IPS-NIHi7 (cell line): Measurements from ENCODE around the gene B3GLCT.
"Not testable (repeated sequence)": the region's sequence is repeated elsewhere in the genome, so short reads cannot be mapped to it uniquely, and the experiment has no call there.

Experiments
- DNase-seq: peaks from one replicate; pipeline ENCODE4 v3.0.0; 2012; ENCODE audit warnings: mixed read lengths; ENCODE audit errors: extremely low spot score

B3GLCT gene

GRCh38 chr13:31199849-31200636, at the start of gene B3GLCT:
B3GLCT (plus strand) TSS chr13:31199975; CDS start chr13:31200085, 110 bp downstream.
- peak; percentile 95 for DNase-seq

GRCh38 chr13:31150315-31150985, 49.3 kb upstream of the B3GLCT start:
- DNase-seq: no peak

- no peak for DNase-seq
Measured at GRCh38 chr13:31151837-31152236, 47.9 kb upstream of the B3GLCT start.

- no peak for DNase-seq
Measured at GRCh38 chr13:31154939-31155338, 44.8 kb upstream of the B3GLCT start.

- DNase-seq: no peak
Measured at GRCh38 chr13:31159306-31159705, 40.5 kb upstream of the B3GLCT start.

GRCh38 chr13:31160857-31161556, 38.8 kb upstream of the B3GLCT start:
- DNase-seq: peak; percentile 46

GRCh38 chr13:31161557-31162150, 38.1 kb upstream of the B3GLCT start, which contains the start of gene HSPH1:
HSPH1 (minus strand) TSS chr13:31161904; CDS start chr13:31161582, 322 bp downstream.
- DNase-seq: peak; percentile 96

- DNase-seq: peak; percentile 94
Measured at GRCh38 chr13:31162151-31163008, 37.4 kb upstream of the B3GLCT start.

GRCh38 chr13:31166591-31166990, 33.2 kb upstream of the B3GLCT start:
- no peak for DNase-seq

- DNase-seq: no peak
Measured at GRCh38 chr13:31167490-31167889, 32.3 kb upstream of the B3GLCT start.

GRCh38 chr13:31168166-31168565, 31.6 kb upstream of the B3GLCT start:
- DNase-seq: no peak

GRCh38 chr13:31168736-31169135, 31.0 kb upstream of the B3GLCT start:
- DNase-seq: no peak

- no peak for DNase-seq
Measured at GRCh38 chr13:31172001-31172400, 27.8 kb upstream of the B3GLCT start.

GRCh38 chr13:31172535-31172934, 27.2 kb upstream of the B3GLCT start:
- DNase-seq: no peak

- no peak for DNase-seq
Measured at GRCh38 chr13:31174018-31174417, 25.8 kb upstream of the B3GLCT start.

- DNase-seq: no peak
Measured at GRCh38 chr13:31175847-31176532, 23.8 kb upstream of the B3GLCT start.

GRCh38 chr13:31177813-31178495, 21.8 kb upstream of the B3GLCT start:
- DNase-seq: not testable (repeated sequence)

- DNase-seq: no peak
Measured at GRCh38 chr13:31179241-31179640, 20.5 kb upstream of the B3GLCT start.

- DNase-seq: no peak
Measured at GRCh38 chr13:31179754-31180153, 20.0 kb upstream of the B3GLCT start.

- DNase-seq: no peak
Measured at GRCh38 chr13:31182987-31183386, 16.8 kb upstream of the B3GLCT start.
